GM11168 (cell line): ENCODE results near the gene ARL6.

ENCODE experiments used
- in situ Hi-C: fragments of 300-500 bp; cut with MboI; formaldehyde crosslinking; loops from one replicate; pipeline ENCODE4 v1.12.0; 2022; ENCODE audit warnings: low sequenced_read_pairs; ENCODE audit not compliant: unreplicated experiment

ARL6 gene, protein sequence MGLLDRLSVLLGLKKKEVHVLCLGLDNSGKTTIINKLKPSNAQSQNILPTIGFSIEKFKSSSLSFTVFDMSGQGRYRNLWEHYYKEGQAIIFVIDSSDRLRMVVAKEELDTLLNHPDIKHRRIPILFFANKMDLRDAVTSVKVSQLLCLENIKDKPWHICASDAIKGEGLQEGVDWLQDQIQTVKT

DNA sequence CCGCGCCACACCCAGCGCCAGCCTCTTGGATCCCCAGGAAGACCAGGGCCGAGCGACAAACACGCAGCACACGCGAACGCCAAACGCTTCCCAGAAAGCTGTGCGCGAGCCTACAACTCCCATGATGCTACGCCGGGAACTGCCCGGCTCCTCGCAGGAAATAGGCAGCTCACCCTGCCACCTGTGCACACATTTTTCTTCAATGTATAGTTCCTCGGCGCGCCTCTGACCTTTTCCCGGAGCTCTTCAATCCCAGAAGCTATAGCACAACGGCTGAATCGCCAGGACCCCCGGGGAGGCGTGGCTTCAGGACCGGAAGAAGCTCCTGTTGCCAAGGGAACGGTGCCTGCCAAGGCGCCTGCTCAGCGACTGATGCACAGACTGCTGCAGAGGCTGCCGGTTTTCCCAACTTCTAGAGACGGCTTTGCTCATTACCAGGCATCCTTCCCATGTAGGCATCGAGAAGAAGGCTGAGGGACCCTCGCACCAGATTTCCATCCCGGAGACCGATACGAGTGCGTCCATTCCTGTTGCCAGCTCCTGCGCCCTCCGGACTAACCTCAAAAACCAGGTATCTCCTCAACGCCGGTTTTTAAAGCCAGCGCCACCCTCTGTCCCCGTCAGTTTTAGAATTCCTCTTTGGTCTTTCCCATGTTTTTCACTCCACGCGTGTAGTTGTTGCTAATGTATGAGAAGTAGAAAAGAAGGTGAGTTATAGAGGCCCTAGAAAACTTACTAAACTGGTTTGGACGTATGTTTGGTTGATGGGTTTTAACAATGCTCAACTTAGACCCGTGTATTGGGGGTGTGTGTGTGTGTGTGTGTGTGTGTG lies at the start of gene ARL6:
Gene ARL6, plus strand, starts transcription at position 352 of the 832 bp plus-strand sequence. CDS start 3,350 bp downstream, outside the sequence.
- in situ Hi-C loops: no loop called here

DNA sequence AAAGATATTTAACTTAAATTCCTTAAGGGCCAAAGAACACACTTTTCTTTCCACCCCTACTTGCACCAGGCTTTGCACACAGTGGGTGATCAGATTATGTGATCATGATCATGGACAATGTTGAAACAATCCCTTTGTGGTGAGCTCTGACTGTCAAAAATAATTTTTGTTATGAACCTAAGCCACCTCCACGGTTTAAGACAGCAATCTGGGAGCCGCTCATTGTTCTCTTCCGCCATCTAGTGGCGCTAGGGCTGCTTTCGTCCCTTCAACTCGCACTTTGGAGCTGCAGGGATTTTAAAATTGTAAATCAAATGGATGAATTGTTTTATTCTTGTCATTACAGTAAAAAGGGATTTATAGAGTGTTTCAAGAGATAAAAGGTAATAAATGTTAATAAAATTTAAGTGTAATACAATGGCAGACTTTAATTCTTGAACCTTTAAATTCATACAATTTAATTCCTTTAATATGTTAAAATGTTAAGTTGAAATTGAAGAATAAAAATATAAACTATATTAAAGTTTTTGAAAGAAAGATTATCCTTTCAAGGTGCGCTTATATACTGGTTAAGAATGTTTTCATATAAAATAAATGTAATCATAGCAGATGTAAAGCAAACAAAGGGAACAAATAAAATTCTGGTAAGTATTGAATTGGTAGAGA lies 45.3 kb upstream of the ARL6 start:
- in situ Hi-C loops: no loop called here

DNA sequence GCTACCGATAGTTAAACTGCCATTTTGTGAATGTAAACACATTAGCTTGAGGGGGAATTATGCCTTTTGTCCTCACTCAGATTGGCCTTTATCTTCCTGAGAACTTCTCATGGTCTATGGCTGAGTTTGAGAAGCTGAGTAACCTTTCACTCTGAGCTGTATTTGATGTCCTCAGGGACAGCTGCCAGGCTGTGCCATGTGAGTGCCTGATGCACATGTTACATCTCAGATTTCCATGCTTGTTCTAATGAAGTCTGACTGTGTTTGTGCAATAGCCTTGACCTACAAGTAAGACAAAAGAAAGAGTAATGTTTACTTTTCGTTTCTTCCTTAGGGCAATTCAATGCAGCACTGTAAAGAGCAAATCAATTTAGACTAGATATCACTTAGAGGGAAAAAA lies 44.1 kb upstream of the ARL6 start:
- in situ Hi-C loops: no loop called here

DNA sequence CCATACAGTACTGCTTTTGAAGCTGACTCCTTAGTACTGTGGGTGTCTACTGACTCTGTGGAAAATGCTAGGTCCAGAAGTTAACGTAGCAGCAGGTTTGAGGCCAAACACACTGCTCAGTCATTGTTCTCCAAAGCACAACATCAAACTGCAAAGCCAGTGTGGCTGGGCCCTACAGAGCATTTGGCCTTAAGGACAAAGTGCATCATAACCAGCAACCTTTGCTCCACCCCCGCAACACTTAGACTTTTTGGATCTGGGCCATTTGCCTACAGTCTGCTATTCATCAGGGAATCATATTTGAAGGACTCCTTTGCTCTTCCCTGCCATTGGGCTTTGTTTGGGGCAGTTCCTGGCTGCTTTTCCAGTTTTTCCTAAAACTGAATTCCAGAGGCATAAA lies 43.1 kb upstream of the ARL6 start:
- in situ Hi-C loops: no loop called here

DNA sequence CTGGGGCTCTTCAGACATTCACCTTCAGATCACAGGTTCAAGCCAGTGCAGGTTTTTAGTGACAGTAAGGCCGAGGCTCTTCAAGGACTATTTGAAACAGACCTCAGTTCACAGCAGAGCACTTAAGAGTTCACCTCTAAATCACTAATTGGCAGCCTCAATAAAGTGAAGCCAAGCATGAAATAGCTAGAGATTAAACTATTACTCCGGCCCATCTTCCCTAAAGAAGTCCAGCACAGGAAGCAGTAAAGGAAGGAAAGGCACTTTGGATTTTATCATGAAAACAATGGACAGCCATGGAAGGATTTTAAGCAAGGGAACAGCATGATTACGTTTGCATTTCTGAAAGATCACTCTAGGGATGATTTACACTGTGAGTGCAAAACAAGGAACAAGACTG lies 27.6 kb upstream of the ARL6 start:
- in situ Hi-C loops: no loop called here

DNA sequence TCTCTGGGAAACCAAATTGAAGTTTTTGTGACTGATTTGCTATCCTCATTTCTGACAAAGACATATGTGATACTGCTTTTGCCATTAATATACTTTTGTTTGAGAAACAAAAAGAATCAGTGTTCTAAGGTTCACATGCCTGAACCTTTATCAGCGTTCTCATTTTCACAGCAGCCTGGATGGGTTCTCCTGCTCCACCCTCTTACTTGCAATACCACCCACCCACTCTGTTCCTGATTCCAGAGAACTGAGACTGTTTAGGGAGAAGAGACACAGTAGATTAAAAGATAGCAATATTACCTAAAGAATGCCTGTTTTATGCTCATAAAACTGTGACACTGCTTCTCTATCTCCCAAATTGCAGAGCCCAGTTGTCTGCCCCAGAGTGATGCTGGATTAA lies 25.8 kb upstream of the ARL6 start:
- in situ Hi-C loops: no loop called here

DNA sequence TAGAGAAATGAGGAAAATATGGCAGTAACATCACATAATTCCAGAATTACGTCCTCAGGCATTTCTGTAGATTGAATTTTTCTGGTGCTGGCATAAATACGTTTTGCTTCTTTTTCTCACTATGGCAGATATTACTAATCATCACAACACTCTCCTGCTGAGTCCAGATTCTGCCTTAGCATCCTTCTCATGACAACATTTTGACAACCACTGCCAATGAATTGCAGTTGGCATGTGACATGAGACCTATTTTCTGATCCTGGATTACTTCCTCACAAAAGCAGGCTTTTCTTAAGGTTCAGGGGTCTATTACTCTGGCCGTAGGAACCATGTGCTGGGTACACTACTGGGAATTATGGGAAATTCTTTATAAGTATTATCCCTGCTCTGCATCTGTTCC lies 22.5 kb upstream of the ARL6 start:
- in situ Hi-C loops: no loop called here

DNA sequence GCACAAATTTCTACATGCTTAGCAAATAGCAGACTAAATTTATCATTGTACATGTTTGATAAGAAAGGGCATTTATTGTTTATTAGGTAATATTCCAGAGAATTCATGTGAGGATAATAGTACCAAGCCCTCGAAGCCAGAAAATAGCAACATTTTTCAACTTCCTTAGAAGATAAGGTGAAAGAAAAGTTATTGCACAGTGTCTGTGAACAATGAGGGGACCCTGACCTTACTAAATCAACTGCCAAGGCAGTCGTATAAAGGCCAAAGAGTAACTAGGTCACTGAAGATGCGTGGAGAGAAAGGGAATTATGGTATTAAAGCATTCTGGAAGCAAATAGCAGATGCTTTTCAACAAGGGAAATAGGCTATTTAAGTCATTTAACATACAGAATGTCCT lies 20.3 kb upstream of the ARL6 start:
- in situ Hi-C loops: no loop called here

DNA sequence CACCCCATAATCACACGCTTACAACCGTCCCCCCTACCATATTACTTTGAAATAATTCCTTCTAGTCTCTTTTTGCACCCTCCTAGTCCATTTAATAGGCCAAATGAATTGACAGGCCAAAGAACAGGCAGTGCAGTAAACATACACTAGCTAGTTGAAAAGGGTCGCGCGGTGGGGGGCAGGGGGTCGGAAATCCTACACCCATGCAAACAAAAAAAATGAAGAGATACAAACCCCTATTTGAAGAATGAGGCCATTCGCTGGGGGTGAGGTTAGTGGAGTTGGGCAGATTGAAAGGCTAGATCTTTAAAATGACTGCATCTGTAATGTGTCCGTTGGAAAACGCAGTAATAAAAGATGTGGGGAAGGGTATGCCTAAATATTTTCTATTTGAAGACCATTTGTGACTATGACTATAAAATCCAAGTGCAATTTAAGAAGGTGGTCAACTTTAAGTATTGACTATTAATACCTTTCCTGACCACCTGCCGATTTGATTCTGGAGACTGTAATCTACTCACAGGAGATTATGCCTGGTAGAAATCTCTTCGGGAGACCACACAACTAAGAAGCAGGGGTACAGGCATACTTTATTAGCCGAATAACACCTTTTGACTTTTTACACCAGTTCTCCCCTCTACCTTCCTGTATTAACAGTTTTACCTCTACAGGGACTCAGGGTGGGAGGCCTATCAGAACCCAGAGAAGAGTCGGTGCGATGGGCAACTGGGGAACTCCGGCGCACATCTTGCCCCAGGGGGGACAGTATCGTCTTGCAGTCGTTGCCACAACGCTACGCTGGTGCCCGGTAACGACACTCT lies 762 bp upstream of the ARL6 start:
- in situ Hi-C loops: no loop called here

DNA sequence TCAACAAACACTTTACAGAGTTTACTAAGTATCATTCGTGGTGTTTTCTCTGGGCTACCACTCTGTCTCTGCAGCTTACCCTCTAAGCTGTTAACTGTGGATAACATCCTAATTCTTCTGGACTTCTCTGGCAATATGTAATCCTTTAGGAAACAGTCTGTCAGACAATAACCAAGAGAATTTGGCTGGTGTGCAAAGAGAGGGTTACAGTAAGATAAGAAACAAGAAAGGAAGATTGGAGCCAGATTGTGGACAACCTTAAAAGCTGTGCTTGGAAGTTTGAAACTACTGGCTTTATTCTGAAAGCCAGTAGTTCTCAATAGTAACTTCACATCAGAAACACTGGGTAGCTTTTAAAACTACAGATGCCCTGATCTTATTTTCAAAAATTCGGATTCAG lies 778 bp downstream of the ARL6 start:
- in situ Hi-C loops: no loop called here

DNA sequence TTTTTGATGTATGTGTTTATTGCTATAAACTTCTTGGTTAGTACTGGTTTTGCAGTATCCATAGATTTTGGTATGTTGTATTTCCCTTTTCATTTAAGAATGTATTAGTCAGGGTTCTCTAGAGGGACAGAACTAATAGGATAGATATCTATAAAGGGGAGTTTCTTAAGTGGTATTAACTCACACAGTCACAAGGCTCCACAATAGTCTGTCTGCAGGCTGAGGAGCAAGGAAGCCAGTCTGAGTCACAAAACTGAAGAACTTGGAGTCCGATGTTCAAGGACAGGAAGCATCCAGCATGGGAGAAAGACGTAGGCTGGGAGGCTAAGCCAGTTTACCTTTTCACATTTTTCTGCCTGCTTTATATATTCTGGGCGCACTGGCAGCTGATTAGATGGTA lies 8.4 kb downstream of the ARL6 start:
- in situ Hi-C loops: no loop called here

DNA sequence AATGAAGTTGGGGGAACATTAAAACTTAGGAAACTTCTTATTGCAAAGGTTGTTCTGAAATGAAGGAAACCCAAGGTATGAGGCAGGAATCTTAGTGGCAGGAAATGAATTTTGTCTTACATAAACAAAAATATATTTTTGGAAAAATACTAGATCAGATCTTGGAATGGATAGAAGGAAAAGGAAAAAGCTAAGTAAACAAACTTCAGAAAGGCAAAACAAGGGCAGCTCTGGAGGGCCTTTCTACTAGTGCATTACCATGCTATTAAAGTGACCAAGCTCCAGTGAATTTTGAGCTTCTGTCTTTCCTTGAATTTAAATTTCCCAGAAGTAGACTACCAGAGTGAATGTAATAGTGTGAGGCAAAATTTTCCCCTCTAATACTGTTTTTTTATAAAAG lies 13.6 kb downstream of the ARL6 start:
- in situ Hi-C loops: loop anchor here (25.0 kb wide), 1 partner anchor 559 kb away; no protein-coding TSS in a partner anchor

DNA sequence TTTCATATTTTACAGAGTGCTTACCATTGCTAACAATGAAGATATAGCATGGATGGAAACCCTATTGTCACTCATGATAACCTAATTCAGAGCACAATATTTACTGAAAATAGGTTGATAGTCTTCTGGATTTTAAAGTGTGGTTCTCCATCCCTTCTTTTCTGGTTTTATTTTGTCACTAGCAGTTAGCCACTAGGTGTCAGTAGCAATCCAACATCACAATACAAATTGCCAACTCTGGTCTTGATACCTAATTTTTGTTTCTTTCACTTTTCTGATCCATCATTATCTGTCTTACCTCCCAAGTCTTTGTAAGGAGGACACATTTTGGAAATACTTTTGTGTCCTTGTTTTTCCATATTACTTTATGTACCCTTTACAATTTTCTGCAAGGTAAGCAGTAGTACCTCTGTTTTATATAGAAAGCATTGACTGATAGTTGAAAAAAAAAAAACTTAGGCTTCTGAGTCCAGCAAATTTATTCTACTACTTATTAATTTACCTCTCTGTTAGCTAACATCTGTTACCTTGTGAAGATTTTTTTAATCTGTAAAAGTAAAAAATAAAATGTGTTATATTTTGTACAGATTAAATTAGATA lies 29.0 kb downstream of the ARL6 start:
- in situ Hi-C loops: loop anchor here (5.0 to 25.0 kb wide), 2 partner anchors 224 to 544 kb away; no protein-coding TSS in a partner anchor

DNA sequence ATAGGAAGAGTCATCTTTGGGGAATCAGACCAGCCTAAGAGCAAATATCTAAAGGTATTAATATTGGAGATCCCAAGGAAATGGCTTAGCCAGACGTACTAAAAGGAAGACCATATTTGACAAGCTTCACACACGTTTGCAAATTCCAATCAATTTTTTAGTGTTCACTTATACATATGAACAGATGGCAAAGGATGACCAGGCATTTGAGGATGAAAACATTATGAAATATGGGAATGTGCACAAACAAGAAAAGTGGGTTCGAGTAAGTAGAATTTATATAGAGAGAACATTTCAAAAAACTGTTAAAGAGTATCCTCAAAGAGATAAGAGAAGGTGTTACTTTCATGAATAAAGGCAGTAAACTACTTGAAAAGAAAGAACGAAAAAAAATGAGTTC lies 31.4 kb downstream of the ARL6 start:
- in situ Hi-C loops: loop anchor here (25.0 kb wide), 1 partner anchor 541 kb away; no protein-coding TSS in a partner anchor

DNA sequence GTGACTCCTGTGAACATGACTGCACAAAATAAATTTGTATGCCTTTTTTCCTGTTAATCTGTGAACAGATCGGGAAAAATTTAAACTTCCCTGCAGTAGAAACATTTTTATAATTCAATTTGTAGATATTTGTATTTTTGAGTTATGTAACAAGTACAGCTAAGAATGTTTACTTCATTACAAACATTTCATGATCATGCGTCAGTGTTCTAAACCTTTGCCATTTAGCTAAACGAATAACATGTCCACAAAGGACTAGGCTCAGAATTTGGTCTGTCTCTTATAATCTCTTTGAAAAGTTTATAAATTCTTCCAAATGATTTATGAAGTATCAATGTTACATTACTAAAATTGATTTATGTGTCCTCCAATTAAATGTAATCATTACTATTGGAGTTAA lies 39.9 kb downstream of the ARL6 start:
- in situ Hi-C loops: no loop called here

DNA sequence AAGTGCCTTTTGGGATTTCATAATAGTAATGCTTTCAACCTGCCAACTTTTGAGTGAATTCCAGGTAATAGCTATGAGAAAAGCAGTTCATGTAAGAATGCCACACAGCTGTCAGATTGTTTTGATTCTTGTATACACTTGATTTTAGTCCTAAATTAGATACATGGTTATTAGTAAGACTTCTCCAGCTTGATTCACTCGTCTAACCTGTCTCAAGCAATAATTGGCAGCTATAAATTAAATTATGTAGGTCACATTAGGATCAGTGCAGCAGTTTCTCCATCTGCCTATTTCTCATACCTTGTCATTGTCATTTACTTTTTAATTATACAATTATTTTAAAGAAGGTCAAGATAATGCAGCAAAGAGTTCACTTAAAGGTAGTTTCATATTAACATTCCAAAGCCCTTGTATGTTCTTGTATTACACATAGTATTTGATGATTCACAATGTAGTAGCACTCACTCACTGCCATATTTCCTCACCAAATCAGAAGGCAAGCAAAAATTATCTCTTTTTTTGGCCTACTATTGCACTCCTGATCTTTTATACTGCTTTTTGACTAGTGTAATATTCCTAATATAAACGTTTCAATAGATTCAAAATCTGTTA lies 46.3 kb downstream of the ARL6 start:
- in situ Hi-C loops: no loop called here

DNA sequence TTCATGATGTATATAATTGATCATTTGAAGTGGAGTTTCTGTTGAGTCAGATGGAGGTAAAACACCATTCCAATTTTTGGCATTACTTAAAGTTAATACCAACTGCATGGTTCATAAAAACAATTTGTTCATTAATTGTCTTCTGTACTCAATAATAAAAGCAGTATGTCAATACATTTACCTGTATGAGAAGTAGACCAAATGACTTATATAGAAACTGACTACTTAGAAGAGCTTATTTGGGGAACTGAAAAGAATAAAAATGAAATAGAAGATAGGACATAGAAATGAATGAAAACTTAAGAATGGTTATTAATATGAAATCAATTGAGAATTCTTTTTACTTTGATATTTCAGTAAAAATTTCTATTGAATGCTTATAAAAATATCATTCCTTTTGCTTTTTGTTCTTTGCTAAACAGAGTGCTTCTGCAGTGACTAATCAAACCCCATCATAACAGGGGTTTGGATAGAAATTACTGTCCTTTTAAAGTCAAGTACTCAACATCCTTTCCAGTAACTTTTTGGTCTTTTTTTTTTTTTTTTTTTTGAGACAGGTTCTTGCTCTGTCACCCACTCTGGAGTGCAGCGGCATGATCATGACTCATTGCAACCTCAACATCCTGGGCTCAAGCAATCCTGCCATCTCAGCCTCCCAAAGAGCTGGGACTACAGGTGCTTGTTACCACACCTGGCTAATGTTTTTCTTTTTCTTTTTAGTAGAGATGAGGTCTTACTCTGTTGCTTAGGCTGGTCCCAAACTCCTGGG lies 50.8 kb downstream of the ARL6 start:
- in situ Hi-C loops: no loop called here

DNA sequence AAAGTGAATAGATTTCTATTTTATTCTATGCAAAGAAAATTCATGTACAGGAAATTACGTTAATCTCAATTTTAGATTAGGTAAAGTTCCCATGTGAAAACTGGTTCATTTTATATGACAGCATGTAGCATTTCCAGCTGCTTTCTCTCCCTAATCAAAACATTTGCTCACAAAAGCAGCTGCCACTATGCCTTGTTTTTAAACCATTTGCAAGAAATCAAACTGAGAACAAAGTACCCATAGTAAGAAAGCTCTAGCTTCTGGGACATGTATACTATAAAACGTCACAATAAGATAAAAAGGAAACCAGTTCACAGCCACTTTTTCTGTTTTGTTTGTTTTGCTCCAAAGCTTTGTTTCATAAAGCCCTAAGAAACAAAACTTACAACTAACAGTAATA lies 52.3 kb downstream of the ARL6 start:
- in situ Hi-C loops: no loop called here

DNA sequence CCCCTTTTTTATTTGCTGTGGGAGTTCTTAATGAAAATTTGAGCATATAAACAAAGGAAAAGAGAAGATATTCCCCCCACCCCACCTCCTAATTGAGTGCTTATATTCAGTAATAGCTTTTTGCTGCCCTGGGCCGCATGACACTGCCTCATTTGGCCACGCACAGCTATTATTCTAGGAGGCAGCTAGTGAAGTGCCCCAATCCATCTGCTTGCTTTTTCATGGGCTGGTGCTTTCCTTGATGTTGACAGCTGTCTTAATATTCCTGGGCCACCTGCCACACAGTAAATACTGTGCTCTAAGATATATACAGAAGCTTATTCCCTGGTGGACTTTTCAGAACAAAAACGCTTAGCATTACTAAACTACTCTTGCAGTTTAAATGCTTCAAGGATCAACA lies 53.4 kb downstream of the ARL6 start:
- in situ Hi-C loops: no loop called here
